Suprapubic skin (tissue), 4 donors: ENCODE results near the gene ARHGAP44. TPM values are rescaled to one million over a fixed set of nuclear protein-coding genes. Genes with fewer than 3 reads are reported as not detected.

Experiments
- DNase-seq, 2 donors: peaks; one replicate each; pipeline ENCODE4 v3.0.0-alpha.2; 2019; ENCODE audit warnings: low spot score in 2 of 2
- H3K27ac ChIP-seq: fragments of 200-600 bp; sonication (generic); one replicate; pipeline ENCODE4 v1.5.1; 2019
- H3K27me3 ChIP-seq: fragments of 200-600 bp; sonication (generic); one replicate; pipeline ENCODE4 v1.5.1; 2019
- H3K36me3 ChIP-seq: fragments of 200-600 bp; sonication (generic); one replicate; pipeline ENCODE4 v1.5.1; 2019
- H3K4me1 ChIP-seq: fragments of 200-600 bp; sonication (generic); one replicate; pipeline ENCODE4 v1.5.1; 2019
- H3K4me3 ChIP-seq: fragments of 200-600 bp; sonication (generic); one replicate; pipeline ENCODE4 v1.5.1; 2019; ENCODE audit warnings: mild to moderate bottlenecking
- H3K9me3 ChIP-seq: fragments of 200-600 bp; sonication (generic); one replicate; pipeline ENCODE4 v1.5.1; 2019
- EP300 ChIP-seq: sonication (generic); formaldehyde crosslinking; IDR thresholded peaks from one replicate; pipeline ENCODE4 v1.6.1; 2017; ENCODE audit warnings: antibody characterized with exemption
- POLR2A ChIP-seq, 2 donors: fragments of 450-650 bp; IDR thresholded peaks; one replicate each; pipeline ENCODE4 v1.6.1; 2017; ENCODE audit warnings: antibody characterized with exemption in 2 of 2, mild to moderate bottlenecking in 2 of 2, moderate library complexity in 2 of 2
- POLR2AphosphoS5 ChIP-seq, 3 donors: sonication (generic); formaldehyde crosslinking; IDR thresholded peaks; one replicate each; pipeline ENCODE4 v1.6.1; 2017; ENCODE audit warnings: antibody characterized with exemption in 3 of 3
- WGBS: methylation state at CpG from one replicate; pipeline ENCODE4 v1.1.5; 2018; 5-methylcytosine and 5-hydroxymethylcytosine counted together
- total RNA-seq, 4 donors: library from RNA; depleted of rRNA; stranded (reverse); fragments of >200 nt; gene quantifications; one replicate each; pipeline ENCODE4 v1.1.0, GENCODE V29; 2016
- TF ChIP-seq, protein P1 (sequence below), 2 donors: fragments of 200-600 bp in 1 of 2; fragments of 450-650 bp in 1 of 2; sonication (generic) in 1 of 2; IDR thresholded peaks; one replicate each; pipeline ENCODE4 v1.5.1; 2016 to 2019; ENCODE audit warnings: antibody characterized with exemption in 2 of 2, mild to moderate bottlenecking in 1 of 2, moderate library complexity in 1 of 2

The ARHGAP44 gene
- total RNA-seq, 4 donors from 2014 or later: 3.5 to 7.1 (median 5.3) TPM

DNA sequence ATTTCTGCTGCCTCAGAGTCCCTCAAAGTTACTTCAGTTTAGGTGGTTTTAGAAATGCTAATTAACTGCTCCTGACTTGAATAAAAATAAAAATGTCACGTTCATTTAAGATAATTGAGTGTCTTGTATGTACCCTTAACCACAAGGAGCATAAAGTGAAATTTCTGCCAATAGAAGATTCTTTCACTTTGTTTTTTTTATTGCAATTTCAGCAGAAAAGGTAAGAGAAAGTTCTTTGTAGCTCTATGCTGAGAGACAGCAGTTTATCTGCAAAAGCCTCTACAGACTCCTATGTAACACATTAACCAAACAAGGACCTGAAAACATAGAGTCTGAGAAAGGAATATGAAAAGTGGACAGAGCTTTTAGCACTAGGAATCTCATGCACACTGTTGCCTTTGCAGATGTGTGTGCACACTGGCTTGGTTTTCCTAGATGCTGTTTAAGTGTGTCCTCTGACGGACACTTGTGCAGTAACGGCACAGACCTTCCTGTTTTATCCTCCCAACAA, 11.6 kb downstream of the ARHGAP44 start:
- WGBS: 76% methylated on average over 3 of the region's 3 CpGs
- Histone ChIP-seq H3K9me3 (no peaks in the 10 kb centered on the region), H3K4me3 (no peak overlapping the region), H3K36me3 (no peaks in the 10 kb centered on the region), H3K27me3 (no peaks in the 10 kb centered on the region), H3K27ac (no peak overlapping the region), H3K4me1 (no peaks in the 10 kb centered on the region)
- TF ChIP-seq POLR2AphosphoS5 (IDR thresholded peaks at IDR 0.05) (no peak), EP300 (no peak), POLR2A (IDR thresholded peaks at IDR 0.05) (no peak)
- TF ChIP-seq, protein P1, sequence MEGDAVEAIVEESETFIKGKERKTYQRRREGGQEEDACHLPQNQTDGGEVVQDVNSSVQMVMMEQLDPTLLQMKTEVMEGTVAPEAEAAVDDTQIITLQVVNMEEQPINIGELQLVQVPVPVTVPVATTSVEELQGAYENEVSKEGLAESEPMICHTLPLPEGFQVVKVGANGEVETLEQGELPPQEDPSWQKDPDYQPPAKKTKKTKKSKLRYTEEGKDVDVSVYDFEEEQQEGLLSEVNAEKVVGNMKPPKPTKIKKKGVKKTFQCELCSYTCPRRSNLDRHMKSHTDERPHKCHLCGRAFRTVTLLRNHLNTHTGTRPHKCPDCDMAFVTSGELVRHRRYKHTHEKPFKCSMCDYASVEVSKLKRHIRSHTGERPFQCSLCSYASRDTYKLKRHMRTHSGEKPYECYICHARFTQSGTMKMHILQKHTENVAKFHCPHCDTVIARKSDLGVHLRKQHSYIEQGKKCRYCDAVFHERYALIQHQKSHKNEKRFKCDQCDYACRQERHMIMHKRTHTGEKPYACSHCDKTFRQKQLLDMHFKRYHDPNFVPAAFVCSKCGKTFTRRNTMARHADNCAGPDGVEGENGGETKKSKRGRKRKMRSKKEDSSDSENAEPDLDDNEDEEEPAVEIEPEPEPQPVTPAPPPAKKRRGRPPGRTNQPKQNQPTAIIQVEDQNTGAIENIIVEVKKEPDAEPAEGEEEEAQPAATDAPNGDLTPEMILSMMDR (IDR thresholded peaks at IDR 0.05): no peak
- no peak for DNase-seq

DNA sequence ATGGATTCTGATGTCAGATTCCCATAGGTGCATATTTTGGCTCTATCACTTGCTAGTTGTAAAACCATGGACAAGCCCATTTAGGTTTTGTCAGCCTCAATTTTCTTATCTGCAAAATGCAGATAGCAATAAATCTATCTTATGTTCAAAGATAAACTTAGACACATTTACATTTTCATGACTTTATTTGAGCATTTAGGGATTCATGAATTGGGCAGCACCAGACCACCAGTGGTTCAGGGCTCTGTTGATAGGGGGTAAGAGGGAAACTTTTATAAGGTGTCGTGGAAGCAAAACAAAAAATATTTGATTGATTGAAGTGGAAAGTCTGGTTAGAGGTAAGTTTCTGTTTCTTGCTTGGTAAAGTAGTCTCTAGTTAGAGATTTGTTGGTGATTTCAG, 17.3 kb downstream of the ARHGAP44 start:
- TF ChIP-seq POLR2A (IDR thresholded peaks at IDR 0.05) (no peak), POLR2AphosphoS5 (IDR thresholded peaks at IDR 0.05) (no peak), EP300 (no peak)
- TF ChIP-seq, protein P1 (IDR thresholded peaks at IDR 0.05): no peak
- no peak overlapping the region for H3K4me3 ChIP-seq
- no peaks in the 10 kb centered on the region for H3K36me3 ChIP-seq
- H3K4me1 ChIP-seq: no peaks in the 10 kb centered on the region
- no peak for DNase-seq
- peaks cover 4% of the 10 kb centered on the region for H3K9me3 ChIP-seq
- WGBS: 90% methylated on average over 1 of the region's 1 CpG
- H3K27ac ChIP-seq: no peak overlapping the region
- H3K27me3 ChIP-seq: no peaks in the 10 kb centered on the region

DNA sequence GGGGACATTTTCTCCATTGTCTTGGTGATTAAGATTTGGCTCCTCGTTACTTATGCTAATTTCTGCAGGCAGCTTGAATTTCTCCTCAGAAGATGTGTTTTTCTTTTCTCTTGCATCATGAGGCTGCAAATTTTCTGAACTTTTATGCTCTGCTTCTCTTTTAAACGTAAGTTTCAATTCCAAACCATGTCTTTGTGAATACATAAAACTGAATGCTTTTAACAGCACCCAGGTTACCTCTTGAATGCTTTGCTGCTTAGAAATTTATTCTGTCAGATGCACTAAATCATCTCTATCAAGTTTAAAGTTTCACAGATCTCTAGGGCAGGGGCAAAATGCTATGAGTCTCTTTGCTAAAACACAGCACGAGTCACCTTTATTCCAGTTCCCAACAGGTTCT, 19.4 kb downstream of the ARHGAP44 start:
- no peaks in the 10 kb centered on the region for H3K36me3 ChIP-seq
- H3K4me3 ChIP-seq: no peak overlapping the region
- H3K27ac ChIP-seq: no peak overlapping the region
- H3K27me3 ChIP-seq: no peaks in the 10 kb centered on the region
- no peak for TF ChIP-seq POLR2AphosphoS5 (IDR thresholded peaks at IDR 0.05)
- TF ChIP-seq POLR2A (IDR thresholded peaks at IDR 0.05): no peak
- no peak for TF ChIP-seq EP300
- no peak for DNase-seq
- H3K4me1 ChIP-seq: no peaks in the 10 kb centered on the region
- WGBS: 98% methylated on average over 3 of the region's 3 CpGs
- H3K9me3 ChIP-seq: peaks cover 4% of the 10 kb centered on the region

DNA sequence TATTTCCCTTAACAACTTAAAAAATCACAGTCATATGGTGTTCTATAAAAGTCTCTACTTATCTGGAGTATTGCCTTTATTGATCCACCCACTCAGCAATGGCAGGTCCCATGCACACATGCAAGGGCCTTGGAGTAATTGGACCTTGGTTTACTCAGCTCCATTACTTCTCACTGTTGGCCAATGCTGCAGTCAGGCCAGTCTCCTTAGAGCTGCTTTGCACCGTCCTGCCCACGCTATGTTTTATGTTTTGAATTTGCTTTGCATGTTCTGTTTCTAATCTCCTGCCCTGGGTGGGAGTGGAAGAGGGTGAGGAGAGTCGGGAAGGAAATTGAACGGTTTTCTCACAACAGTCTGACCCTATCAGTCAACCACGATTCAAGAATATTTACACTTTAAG, 23.6 kb downstream of the ARHGAP44 start:
- no peak for TF ChIP-seq POLR2A (IDR thresholded peaks at IDR 0.05)
- no peak for TF ChIP-seq POLR2AphosphoS5 (IDR thresholded peaks at IDR 0.05)
- TF ChIP-seq, protein P1 (IDR thresholded peaks at IDR 0.05): no peak
- no peak for TF ChIP-seq EP300
- 68% methylated on average over 5 of the region's 5 CpGs for WGBS
- DNase-seq: no peak

DNA sequence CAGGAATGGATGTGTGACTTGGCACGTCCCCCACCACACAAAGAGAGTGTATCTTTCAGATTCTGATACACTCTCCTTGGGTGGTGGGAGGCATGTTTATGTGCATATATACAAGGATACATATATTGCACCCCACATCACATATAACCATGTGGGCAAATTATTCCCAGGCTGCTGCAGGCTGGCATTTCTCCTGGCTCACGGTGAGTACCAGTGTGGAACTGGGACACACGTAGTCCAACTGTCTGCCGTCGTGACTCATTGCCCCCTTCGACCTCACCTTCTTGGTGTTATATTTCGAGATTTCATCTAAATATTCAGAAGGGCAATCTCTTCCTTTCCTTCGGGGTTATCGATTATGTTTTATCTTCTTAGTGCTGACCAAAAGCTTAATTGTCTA, 24.4 kb downstream of the ARHGAP44 start:
- Histone ChIP-seq H3K27me3 (no peaks in the 10 kb centered on the region), H3K4me1 (no peaks in the 10 kb centered on the region), H3K36me3 (no peaks in the 10 kb centered on the region), H3K9me3 (no peaks in the 10 kb centered on the region), H3K27ac (no peak overlapping the region), H3K4me3 (no peak overlapping the region)
- TF ChIP-seq EP300 (no peak), POLR2A (IDR thresholded peaks at IDR 0.05) (no peak), POLR2AphosphoS5 (IDR thresholded peaks at IDR 0.05) (no peak)
- TF ChIP-seq, protein P1 (IDR thresholded peaks at IDR 0.05): no peak
- 87% methylated on average over 9 of the region's 9 CpGs for WGBS
- DNase-seq: no peak

More for the DNA sequence above, 23.6 kb downstream of the ARHGAP44 start:
- Histone ChIP-seq H3K4me3 (no peak overlapping the region), H3K27me3 (no peaks in the 10 kb centered on the region), H3K27ac (no peak overlapping the region), H3K9me3 (peaks cover 4% of the 10 kb centered on the region), H3K36me3 (no peaks in the 10 kb centered on the region), H3K4me1 (no peaks in the 10 kb centered on the region)

DNA sequence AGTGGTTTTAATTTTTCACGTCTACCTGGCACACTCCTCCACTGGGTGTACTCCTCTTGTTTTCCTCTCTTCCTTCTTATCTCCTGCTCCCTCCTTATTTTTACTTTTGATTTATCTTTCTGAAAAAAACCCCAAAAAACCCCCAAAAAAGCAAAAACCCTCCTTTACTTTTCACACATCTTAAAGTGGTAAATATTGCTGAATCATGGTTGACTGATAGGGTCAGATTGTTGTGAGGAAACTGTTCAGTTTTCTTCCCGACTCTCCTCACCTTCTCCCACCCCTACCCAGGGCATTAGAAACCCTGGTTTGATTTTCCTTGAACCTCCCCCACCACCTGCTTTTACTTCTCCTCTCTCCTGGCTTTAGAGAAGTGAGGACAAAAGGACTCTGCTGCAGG, 25.4 kb downstream of the ARHGAP44 start:
- no peak for DNase-seq
- H3K9me3 ChIP-seq: no peaks in the 10 kb centered on the region
- no peaks in the 10 kb centered on the region for H3K27me3 ChIP-seq
- no peak overlapping the region for H3K27ac ChIP-seq
- TF ChIP-seq POLR2AphosphoS5 (IDR thresholded peaks at IDR 0.05): no peak
- TF ChIP-seq, protein P1 (IDR thresholded peaks at IDR 0.05): no peak
- no peak for TF ChIP-seq EP300
- no peak for TF ChIP-seq POLR2A (IDR thresholded peaks at IDR 0.05)
- no peaks in the 10 kb centered on the region for H3K36me3 ChIP-seq
- WGBS: 74% methylated on average over 2 of the region's 2 CpGs
- no peak overlapping the region for H3K4me3 ChIP-seq
- no peaks in the 10 kb centered on the region for H3K4me1 ChIP-seq
